Measurements from ENCODE around the gene SLC4A8.

Gene SLC4A8

DNA sequence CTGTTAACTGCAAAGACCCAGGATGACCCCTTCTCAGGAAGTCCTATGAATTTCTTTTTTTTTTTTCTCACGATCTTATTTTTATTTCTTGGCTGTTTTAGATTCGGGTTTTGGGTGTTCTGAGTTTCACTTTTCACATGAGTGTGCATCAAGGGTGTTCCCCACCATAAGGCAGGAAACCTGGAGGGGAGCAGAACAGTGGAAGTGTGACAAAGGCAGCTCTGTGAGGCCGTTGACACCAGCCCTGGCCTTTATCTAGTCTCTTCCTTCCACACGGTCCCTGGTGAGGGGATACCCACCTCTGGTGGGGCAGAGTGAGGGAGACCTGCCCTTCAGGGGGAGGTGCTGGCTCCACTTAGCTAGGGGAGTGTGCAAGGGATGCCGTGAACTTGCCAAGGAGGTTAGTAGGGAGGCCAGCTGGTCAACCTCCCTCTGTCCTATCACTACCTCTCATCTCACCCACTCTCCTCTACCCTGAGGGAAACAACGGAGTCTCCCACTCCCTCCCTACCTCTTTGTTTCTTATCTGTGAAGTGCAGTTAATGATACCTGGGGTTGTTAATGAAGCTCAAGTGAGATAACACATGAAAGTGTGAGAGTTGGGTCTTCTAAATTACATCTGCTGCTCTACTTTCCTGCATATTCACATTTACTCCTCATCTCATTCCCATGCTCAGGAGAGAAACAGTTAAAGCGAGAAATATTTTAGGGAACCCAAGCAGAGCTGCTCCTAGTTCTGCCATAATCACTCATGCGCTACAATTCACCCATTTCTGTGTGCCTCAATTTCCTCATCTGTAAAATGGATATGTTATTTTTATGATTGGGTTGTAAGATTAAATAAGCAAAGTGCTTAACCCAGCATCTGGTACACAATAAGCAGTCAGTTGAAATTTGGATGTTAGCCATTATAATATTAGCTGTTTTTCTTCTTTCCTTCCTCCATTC, 29.1 kb upstream of the SLC4A8 start:
- H3K4me3 ChIP-seq (ENCODE audit: low read depth, low read length) = no peak overlapping the region

- H3K4me3 ChIP-seq (ENCODE audit: low read depth, low read length) = no peak overlapping the region
Observed at GRCh38 chr12:51397670-51398069, 27.0 kb upstream of the SLC4A8 start.

- H3K4me3 ChIP-seq (ENCODE audit: low read depth, low read length) = no peak overlapping the region
Observed at GRCh38 chr12:51399891-51400290, 24.7 kb upstream of the SLC4A8 start.

DNA sequence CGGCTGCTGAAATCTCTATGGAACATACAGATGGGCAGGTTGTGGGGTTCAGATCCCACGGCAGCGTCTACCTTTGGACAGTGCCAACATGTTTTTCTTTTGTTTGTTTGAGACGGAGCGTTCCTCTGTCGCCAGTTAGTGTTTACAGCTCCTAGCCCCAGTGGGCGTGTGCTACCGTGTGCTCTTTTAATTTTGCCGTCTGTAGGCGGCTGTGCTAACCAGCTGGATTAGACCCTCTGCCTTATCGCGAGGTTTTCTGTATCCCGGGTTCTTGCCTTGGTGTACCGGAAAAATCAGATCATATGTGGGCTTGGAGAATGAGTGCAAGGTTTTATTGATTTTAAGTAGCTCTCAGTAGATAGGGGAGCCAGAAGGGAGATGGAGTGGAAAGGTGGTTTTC, 23.6 kb upstream of the SLC4A8 start:
- no peak overlapping the region for H3K4me3 ChIP-seq (ENCODE audit: low read depth, low read length)

- H3K4me3 ChIP-seq (ENCODE audit: low read depth, low read length) = no peak overlapping the region
Observed at GRCh38 chr12:51401486-51401885, 23.1 kb upstream of the SLC4A8 start.

DNA sequence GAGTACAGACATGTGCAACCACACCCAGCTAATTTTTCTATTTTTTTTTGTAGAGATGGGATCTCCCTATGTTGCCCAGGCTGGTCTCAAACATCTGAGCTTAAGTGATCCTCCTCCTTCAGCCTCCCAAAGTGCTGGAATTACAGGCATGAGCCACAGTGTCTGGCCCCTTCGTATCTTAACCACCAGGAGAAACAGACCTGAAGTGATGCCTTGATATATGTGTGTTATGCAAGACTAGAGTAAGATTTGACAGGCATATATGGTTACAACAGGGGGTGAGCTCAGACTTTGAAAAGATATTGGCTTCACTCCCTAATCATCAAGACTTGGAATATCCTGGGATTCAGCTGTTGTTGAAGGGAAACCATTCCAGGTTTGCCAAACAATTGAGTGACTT, 22.7 kb upstream of the SLC4A8 start:
- no peak overlapping the region for H3K4me3 ChIP-seq (ENCODE audit: low read depth, low read length)

DNA sequence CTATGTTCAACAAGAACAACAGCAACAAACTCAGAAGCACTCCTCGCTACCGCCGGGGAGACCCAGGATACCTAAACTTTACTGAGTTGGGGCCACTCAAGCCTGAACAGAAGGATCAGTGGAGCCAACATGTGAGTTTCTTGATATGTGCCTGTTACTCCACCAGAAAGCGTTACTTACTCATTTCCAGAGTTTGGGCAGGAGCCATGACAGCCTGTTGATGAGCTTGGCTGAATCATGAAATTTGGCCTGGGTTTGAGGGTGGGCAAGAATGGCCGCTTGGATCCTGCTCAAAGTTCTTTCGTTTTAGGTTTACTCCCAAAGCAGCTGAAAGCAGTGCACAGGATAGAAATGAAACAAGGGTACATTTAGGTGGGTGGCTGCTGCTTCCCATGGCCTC, 21.5 kb upstream of the SLC4A8 start:
- no peak overlapping the region for H3K4me3 ChIP-seq (ENCODE audit: low read depth, low read length)

- no peak overlapping the region for H3K4me3 ChIP-seq (ENCODE audit: low read depth, low read length)
Observed at GRCh38 chr12:51403681-51404136, 20.9 kb upstream of the SLC4A8 start.

GRCh38 chr12:51404627-51405026, 20.0 kb upstream of the SLC4A8 start:
- H3K4me3 ChIP-seq (ENCODE audit: low read depth, low read length) = no peak overlapping the region

DNA sequence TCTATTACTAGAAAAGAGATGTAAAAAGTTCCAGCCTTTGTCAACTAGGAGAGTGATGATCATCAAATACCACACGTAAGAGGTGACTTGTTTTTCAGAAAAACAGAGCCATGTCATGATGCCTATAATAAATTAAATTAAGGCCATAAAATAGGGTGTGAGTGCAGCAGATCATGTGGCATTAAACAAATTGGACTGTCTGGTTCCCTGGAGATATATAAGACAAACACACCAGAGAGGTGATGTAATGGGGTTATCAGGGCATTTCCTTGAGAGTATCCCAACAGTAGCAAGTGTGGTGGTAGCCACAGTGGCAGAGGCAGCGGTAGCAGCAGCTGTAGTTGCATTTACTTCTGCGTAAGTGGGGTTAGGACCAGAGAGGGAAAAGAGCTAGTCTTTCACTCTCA, 18.8 kb upstream of the SLC4A8 start:
- H3K4me3 ChIP-seq (ENCODE audit: low read depth, low read length) = no peak overlapping the region

- H3K4me3 ChIP-seq (ENCODE audit: low read depth, low read length) = no peak overlapping the region
Observed at GRCh38 chr12:51406290-51406689, 18.3 kb upstream of the SLC4A8 start.

DNA sequence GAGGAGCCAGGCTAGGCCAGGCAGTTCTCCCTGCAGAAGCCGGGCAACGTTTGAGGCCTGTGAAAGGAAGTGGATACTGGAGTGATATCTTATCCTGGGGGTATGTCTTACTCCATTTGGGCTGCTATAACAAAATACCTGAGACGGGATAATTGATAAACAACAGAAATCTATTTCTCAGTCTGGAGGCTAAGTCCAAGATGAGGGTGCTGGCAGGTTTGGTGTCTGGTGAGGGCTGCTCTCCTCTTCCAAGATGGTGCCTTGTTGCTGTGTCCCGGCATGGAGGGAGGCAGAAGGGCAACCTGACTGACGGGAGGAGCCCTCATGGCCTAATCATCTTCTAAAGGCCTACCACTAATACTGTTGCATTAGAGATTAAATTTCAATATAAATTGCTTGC, 17.8 kb upstream of the SLC4A8 start:
- H3K4me3 ChIP-seq (ENCODE audit: low read depth, low read length) = no peak overlapping the region

DNA sequence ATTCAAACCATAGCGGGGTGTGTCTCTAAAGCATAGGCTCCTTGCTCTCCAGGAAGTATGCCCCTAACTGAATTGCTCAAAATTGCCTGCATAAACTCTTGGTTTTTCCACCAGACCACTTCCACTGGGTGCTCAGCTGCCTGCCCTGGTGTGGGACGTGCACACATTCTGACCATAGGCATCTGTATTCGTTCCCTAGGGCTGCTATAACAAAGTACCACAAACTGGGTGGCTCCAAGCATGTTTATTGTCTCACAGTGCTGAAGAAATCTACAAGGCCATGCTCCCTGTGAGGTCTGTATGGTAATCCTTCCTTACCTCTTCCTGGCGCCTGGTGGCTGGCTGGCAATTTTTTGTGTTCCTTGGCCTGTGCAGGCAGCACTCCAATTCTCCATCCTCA, 17.0 kb upstream of the SLC4A8 start:
- H3K4me3 ChIP-seq (ENCODE audit: low read depth, low read length) = no peak overlapping the region

DNA sequence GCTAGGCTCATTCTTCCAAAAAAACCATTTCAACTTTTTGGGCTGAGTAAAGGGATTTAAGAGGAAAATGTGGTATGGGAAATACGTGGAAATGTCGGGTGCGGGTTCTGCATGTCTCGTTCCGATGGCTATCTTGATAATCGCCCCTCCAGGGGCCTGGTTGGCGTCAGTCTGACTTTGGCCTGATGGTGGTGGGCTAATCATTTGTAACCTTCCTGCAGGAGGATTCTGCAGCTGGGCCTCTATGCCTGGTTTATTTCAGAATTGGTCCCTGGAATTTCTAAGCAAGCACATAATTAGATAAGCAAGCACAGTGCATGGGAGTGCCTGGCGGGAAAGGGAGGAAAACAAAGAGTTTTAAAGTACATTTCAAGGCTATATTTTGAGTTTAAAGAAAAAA, 14.8 kb upstream of the SLC4A8 start:
- H3K4me3 ChIP-seq (ENCODE audit: low read depth, low read length) = no peak overlapping the region

DNA sequence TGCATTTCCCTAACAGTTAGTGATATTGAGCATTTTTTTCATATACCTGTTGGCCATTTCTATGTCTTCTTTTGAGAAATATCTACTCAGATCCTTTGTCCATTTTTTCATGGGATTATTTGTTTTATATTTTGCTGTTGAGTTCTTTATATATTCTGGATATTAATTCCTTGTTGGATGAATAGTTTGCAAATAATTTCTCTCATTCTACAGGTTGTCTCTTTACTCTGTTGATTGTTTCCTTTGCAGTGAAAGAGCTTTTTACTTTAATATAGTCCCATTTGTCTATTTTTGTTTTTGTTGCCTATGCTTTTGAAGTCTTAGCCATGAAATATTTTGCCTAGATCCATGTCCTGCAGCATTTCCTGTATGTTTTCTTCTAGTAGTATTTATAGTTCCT, 11.5 kb upstream of the SLC4A8 start:
- no peak overlapping the region for H3K4me3 ChIP-seq (ENCODE audit: low read depth, low read length)

GRCh38 chr12:51413791-51414190, 10.8 kb upstream of the SLC4A8 start:
- H3K4me3 ChIP-seq (ENCODE audit: low read depth, low read length) = no peak overlapping the region

DNA sequence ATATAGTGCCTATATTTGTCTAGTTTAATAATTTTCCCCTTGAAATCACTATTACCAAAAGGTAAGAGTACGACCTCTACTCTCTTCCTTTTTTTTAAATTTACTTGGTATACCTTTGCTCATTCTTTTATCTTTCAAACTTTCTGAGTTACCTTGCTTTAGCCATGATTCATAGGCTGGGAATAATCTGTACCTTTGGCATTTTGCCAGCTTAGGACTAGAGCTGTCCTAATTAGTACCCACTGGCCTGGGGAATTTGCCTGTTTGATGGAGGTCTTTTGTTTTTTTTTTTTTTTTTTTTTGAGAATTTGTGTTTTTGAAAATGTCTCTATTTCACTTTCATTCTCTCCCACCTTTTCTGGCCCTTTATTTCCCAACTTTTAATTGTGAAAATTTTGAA, 8.7 kb upstream of the SLC4A8 start:
- H3K4me3 ChIP-seq (ENCODE audit: low read depth, low read length) = no peak overlapping the region

DNA sequence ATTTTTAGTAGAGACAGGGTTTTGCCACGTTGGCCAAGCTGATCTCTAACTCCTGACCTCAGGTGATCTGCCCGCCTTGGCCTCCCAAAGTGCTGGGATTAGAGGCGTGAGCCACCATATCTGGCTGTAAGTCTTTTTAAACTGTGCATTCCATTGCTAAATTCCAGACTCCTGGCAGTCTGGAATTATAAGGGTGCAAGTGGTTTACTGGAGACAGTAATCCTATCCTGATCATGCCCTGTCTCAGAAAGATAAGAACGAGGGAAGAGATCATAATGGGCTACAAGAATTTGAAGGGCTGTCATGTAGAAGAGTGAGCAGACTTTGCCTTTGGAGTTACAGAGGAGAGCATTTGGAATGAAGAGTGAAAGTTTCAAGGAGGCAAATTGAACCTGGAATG, 6.8 kb upstream of the SLC4A8 start:
- no peak overlapping the region for H3K4me3 ChIP-seq (ENCODE audit: low read depth, low read length)

DNA sequence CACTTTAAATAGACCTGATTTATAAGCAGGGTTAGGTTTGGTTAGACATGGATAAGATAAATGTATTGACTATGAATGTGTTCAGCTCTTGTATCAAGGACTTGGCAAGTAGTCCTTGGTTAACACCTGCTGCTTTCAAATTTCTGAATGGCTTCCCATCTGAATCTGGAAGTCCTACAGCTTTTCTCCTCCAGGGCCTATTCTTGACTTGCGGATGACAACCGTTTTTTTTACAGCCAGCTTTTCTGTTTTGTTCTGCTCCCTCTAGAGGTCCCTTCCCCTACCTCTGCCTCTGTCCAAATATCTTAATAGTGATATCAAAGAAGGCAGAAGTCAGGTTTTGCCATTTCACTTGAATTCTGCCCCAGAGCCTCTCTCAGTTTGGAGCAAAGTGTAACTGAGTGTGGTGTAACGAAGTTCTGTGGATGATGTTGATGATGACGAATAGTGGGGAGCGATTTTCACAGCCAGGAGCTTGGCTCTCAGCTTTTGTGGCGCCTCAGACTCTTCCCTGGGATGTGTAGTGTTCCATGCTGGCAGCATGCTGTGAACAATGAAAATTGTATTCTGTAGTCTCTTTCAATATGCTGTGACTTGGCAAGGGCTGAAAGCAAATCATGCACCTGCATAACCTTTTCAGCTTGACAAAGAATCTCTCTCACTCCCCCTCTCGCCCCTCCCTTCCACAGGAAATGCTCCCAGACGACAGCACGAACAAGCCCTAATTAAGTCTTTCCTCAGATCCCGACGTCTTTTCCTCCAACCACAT, 5.0 kb upstream of the SLC4A8 start:
- H3K4me3 ChIP-seq (ENCODE audit: low read depth, low read length) = no peak overlapping the region

DNA sequence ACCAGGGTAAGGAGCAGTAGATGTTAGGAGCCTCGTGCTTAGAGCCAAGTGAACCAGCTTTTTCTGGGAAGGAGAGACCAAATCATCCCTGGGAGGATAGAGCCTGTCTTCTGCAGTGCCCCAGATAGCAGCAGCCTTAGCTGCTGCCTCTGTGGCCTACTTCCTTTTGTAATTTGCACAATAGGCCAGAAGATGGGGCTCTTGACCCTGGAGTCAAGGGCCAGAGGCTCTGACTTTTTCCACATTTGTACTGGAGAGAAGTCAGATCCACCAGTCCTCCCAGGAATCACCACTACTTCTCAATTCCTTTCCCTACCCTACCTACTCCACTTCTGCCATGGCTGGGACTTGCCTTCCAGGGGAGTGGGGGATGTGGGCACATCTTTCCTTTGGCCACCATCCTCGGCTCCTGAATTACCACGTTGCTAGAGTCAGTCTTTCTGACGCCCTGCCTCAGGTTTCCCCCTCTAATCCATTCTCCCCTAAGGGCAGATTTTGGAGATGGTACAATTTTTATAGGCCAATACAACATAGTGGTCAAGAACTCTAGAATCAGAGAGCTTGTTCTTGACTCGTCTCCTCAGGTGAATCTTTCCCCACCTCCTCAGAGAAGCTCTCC, 3.3 kb upstream of the SLC4A8 start:
- H3K4me3 ChIP-seq (ENCODE audit: low read depth, low read length) = no peak overlapping the region

DNA sequence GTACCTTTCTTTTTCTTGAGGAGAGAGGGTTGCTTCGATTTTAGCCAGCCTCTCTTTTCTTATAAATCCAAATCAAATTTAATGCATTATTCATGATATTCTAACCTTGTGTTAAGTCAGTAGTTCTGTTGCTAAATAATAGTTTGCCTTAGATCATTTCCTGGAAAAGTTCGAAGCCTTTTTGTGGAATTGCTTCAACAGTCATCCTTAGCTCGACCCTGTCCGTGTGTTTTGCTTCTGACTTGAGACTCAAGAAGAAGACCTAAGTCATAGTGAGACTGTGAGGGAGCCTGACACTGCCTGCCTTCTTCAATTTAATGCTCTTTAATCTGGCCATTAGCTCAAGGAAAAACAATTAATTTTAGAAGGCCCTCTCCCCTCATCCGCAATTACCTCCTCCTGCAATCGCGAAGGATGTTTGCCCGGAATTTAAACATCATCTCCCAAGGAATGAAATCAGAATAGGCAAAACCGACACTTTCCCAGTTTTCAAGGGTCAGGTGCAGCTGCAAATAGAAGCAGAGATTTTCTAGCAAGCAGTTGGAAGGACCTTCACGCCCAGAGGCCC, 453 bp upstream of the SLC4A8 start:
- no peak overlapping the region for H3K4me3 ChIP-seq (ENCODE audit: low read depth, low read length)

All from iPS-11a (cell line).